D721Med (cell line): ENCODE results near the gene KRT81.

ENCODE experiments used
- DNase-seq: peaks from one replicate; pipeline ENCODE4 v3.0.0; 2011; ENCODE audit warnings: low spot score; ENCODE audit not compliant: insufficient read length
- FAIRE-seq: peaks from 2 replicates; lab custom pipeline; 2011; peaks lifted over from hg19 to GRCh38; lab: Jason Lieb, UNC
- CTCF ChIP-seq: IDR thresholded peaks from 2 replicates; pipeline ENCODE4 v1.5.1; 2012; ENCODE audit warnings: mild to moderate bottlenecking, control low read depth; ENCODE audit not compliant: insufficient read depth; ENCODE audit errors: missing control alignments

Gene KRT81

GRCh38 chr12:52313461-52313860 is 22.1 kb upstream of the KRT81 start:
- FAIRE-seq (no peak), DNase-seq (no peak)
- TF ChIP-seq CTCF: no peak

GRCh38 chr12:52312086-52312485 is 20.8 kb upstream of the KRT81 start:
- DNase-seq (no peak), FAIRE-seq (no peak)
- no peak for TF ChIP-seq CTCF

GRCh38 chr12:52311285-52311648 is 19.9 kb upstream of the KRT81 start:
- FAIRE-seq (no peak), DNase-seq (no peak)
- no peak for TF ChIP-seq CTCF

- TF ChIP-seq CTCF: no peak
- DNase-seq (no peak), FAIRE-seq (no peak)
These were observed 19.4 kb upstream of the KRT81 start for GRCh38 chr12:52310622-52311284.

GRCh38 chr12:52308806-52309425 is 17.6 kb upstream of the KRT81 start:
- TF ChIP-seq CTCF: no peak
- DNase-seq (no peak), FAIRE-seq (no peak)

GRCh38 chr12:52307836-52308805 is 16.8 kb upstream of the KRT81 start:
- no peak for TF ChIP-seq CTCF
- FAIRE-seq (no peak), DNase-seq (no peak)
